T-helper 2 cell (primary cell): Measurements from ENCODE around the gene CGGBP1.
"Not testable (repeated sequence)": the region's sequence is repeated elsewhere in the genome, so short reads cannot be mapped to it uniquely, and the experiment has no call there.

Experiments used
- DNase-seq, 5 experiments: peaks; one replicate each; pipeline versions ENCODE4 v3.0.0 to v3.0.0-alpha.2; 2012 to 2022

Gene CGGBP1

DNA sequence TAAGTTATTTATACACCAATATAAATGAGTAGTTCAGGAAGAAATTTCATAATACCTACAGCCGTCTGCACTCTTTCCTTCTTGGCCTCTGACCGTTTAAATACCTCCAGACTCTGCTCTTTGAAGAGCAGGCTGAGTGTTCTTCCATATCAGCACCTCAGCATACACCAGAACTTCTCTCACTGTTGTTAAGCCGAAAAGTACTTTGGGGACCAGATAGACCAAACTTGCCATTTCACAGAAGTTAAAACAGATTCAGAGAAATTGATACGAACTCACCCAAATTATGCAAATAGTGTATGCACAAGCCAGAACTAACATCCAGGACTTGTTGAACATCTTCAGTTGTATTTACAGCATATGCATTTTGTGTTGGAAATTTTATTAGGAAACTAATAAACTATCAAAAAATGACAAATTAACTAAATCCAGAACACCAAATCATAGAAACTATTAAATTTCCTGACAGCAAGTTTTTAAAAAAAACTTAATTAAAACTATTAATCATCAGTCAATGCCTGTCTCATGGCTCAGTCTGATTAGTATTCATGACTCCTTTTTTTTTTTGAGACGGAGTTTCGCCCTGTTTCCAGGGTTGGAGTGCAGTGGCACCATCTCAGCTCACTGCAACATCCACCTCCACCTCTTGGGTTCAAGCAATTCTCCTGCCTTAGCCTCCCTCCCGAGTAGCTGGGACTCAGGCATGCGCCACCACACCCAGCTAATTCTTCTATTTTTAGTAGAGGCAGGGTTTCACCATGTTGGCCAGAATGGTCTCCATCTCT, 24.1 kb downstream of the CGGBP1 start:
- DNase-seq, result no peak

- DNase-seq, result no peak
Measured at GRCh38 chr3:88033808-88034207, 25.0 kb downstream of the CGGBP1 start.

- DNase-seq, result no peak
Measured at GRCh38 chr3:88033079-88033478, 25.7 kb downstream of the CGGBP1 start.

DNA sequence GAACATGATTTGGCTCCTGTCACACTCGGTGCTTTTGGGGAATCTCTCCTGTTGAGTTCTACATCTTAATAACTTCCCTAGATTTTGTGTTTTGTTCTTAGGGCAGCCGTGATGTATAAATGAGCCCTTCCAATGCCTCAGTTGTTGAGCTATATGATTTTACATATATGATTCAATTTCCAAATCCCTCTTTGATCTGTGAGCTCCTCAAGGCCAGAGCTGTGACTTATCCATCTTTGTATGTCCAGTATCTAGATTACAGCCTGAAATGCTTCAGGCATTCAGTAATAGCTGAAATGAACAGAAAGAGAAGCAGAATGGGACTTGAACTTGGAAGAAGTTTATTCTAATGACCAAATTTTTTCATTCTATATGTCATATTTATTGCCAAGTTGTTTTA, 26.6 kb downstream of the CGGBP1 start:
- no peak for DNase-seq

- peak in 2 of 5 experiments; percentile 32 to 78 for DNase-seq
Measured at GRCh38 chr3:88031642-88032077, 27.1 kb downstream of the CGGBP1 start.

DNA sequence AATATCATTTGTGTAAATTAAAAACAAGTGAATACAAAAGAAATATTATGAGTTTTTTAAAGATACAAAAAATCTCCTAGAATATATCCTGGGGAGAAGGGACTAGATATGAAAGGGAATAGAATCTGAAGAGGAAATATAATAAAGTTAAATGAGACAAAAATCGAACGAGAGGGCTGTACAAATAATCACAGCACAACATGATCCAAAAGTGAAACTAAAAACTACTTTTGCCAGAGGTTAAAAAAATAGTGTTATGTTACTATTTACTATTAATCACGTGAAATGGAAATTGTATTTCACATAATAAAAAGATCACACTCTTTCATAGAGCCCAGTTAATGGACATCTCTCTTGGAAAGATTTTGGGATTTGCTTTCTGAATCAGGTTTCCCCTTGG, 28.6 kb downstream of the CGGBP1 start:
- no peak for DNase-seq

DNA sequence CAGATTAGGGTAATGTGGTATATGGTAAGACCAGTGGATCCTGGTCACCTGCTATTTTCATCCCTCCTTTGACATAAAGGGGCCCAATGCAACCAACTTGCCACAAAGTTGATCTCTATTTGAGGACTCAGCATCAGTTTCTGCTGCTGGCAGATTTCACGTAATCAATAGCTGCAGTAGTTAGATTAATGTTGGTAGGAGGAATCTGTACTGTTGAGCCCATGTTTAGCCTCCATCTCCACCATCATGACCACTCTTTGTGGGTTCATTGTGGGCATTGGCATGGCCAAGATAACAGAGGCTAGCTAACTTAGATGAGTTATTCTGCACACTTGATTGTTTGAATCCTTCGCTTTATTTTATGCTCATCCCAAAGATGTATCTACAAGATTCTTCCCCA, 29.9 kb downstream of the CGGBP1 start:
- no peak for DNase-seq

GRCh38 chr3:88025001-88025552, 33.7 kb downstream of the CGGBP1 start:
- DNase-seq, result no peak

GRCh38 chr3:88019024-88019423, 39.8 kb downstream of the CGGBP1 start:
- peak in 2 of 5 experiments; percentile 34 to 93 for DNase-seq

GRCh38 chr3:88015656-88016055, 43.1 kb downstream of the CGGBP1 start:
- DNase-seq, result not testable (repeated sequence)

DNA sequence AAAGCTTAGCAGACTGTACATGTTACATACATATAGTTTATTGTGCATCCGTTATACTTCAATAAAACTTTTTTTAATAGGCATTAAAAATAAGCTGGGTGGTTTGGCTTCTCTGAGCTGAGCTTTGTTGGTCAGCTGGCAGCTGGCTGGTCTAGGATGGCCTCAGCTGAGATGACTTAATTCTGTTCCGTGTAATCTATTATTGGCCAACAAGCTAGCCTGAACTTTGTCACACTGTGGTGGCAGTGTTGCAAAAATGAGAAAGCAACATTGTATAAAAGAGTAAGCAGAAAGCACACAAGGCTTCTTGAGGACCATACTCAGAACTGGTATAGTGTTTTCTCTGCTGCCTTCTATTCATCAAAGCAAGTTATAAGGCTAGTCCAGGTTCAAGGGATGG, 45.2 kb downstream of the CGGBP1 start:
- no peak for DNase-seq

DNA sequence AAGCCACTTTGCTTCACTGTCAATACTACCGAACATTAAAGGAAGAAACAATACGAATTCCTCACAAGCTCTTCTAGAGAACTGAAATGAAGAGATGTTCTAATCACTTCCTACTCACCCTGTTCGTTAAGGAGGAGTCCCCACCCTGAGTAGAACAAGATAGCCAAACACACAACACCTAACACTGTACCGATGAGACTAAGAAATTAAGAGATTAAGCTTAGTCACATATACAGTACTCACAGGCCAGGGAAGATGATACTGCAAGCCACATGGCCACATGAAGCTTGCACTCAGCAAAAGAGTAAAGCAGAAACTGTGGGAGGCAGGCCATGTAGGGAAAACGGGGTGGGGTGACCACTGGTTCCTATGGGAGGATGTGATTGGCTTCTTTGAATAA, 48.0 kb downstream of the CGGBP1 start:
- no peak for DNase-seq

DNA sequence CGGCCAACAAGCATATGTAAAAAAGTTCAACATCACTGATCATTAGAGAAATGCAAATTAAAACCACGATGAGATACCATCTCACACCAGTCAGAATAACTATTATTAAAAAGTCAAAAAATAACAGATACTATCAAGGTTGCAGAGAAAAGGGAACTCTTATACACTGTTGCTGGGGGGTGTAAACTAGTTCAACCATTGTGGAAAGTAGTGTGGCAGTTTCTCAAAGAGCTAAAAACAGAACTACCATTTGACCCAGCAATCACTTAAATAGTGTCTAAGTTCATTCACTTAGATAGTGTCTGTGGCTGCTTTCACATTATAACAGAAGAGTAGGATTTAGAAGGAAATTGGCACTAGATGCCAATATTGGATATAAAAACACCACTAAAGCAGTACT, 49.7 kb downstream of the CGGBP1 start:
- DNase-seq, result no peak

- DNase-seq, result peak in 2 of 5 experiments; percentile 13 to 77
Measured at GRCh38 chr3:88005066-88005465, 53.7 kb downstream of the CGGBP1 start.

DNA sequence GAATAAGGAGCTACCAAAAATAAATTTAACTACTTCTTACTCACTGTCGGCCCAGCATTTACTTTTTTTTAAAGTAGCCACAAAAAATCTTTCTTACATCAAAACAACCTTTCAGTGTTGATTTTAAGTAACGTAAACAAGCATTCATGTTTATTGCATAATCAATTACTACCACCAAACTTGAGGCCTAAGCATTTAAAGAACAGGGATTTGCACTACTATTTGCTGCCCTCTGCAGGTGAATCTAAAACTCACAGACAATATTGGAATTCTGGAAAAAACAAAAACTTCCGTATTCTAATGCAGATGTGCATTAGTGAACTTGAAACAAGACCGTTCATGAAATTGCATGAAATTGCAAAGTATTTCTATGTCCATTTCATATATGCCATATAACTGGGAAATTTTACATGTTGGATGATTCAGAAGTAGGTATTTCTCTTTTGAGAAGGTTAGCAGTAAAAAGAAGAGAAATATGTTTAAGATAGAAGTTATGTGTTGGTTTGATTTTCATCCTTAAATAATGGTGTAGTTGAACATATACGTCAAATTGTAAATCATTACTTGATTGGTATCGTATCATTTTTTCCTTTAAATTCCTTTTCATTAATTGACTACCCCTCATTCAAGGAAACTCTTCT, 55.6 kb downstream of the CGGBP1 start:
- peak in 1 of 5 experiments; percentile 30 for DNase-seq

- DNase-seq, result no peak
Measured at GRCh38 chr3:88002448-88002847, 56.4 kb downstream of the CGGBP1 start.
